Left ventricle myocardium superior (tissue), 1 donor: ENCODE measurements around the gene FRMPD1. TPM values are rescaled to one million over a fixed set of nuclear protein-coding genes. Genes with fewer than 3 reads are reported as not detected.

Experiments used
- ATAC-seq: fragments of 200-7000 bp; cut with Tn5 transposase; one replicate; pipeline ENCODE4 v1.9.1; 2020; ENCODE audit warnings: mild to moderate bottlenecking, moderate library complexity
- DNase-seq: peaks from one replicate; pipeline ENCODE4 v3.0.0-alpha.2; 2020
- intact Hi-C: fragments of 100-400 bp; cut with micrococcal nuclease; formaldehyde crosslinking; loops from one replicate; pipeline ENCODE4 v1.11.0; 2022
- total RNA-seq: library from RNA; stranded (reverse); fragmentation: NEBNext Ultra II Directional; extraction: Animal tissue kit (Norgen Biotek cat#: 25700); gene quantifications from one replicate; pipeline ENCODE4 v1.2.1, GENCODE V29; 2021
- donor health status: DM: no; HTN: yes; CAD: no; lungs with severe emphysema.

FRMPD1 gene
- total RNA-seq, 1 donor from 2014 or later: 1.8 TPM

- intact Hi-C loops: no loop called here
- no peak for DNase-seq
- no peak for ATAC-seq
Measured at GRCh38 chr9:37675661-37676060, 24.9 kb downstream of the FRMPD1 start.

- ATAC-seq: peak; percentile 87
- intact Hi-C loops: no loop called here
- peak; percentile 64 for DNase-seq
Measured at GRCh38 chr9:37676411-37676830, 25.7 kb downstream of the FRMPD1 start.

GRCh38 chr9:37677435-37677834, 26.7 kb downstream of the FRMPD1 start:
- intact Hi-C loops: no loop called here
- no peak for DNase-seq
- ATAC-seq: peak; percentile 81

DNA sequence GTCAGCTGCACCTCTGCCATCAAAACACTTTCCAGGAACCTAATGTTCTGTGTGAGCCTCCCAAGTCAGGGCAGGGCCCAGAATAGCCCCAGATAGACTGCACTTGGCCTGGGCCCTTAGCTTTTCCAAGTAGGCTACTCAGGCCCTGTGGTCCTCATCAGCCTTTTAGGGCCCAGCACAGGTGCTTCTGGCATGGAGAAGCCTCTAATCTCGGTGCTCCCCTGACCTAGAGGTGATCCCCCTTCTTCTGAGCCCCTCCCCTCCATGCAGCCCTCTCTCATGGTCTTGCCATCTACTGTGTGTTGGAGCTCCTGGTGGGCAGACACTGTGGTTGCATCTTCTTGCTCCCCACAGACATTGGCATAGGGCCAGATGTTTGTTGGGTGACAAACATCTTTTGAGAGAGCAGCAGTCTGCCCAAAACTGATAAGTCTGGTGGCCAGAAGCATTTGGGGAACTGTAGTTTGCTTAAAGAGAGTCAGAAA, 28.1 kb downstream of the FRMPD1 start:
- intact Hi-C loops: no loop called here
- ATAC-seq (peak; percentile 83), DNase-seq (peak; percentile 29)

- DNase-seq: no peak
- no peak for ATAC-seq
- intact Hi-C loops: no loop called here
Measured at GRCh38 chr9:37679649-37680402, 29.1 kb downstream of the FRMPD1 start.

DNA sequence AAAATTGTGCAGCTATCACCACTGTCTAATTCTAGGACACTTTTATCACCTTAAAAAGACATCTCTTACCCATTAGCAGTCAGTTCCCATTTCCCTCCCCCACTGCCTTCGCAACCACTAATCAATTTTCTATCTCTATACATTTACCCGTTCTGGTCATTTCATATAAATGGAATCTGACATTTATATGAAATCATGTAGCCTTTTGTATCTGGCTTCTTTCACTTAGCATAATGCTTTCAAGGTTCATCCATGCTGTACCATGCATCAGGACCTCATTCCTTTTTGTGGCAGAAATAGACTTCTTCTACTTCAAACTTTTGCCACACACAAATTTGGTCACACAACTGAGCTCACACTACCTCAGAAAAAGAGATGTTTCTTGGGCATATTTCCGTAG, 32.2 kb downstream of the FRMPD1 start:
- no peak for DNase-seq
- intact Hi-C loops: no loop called here

DNA sequence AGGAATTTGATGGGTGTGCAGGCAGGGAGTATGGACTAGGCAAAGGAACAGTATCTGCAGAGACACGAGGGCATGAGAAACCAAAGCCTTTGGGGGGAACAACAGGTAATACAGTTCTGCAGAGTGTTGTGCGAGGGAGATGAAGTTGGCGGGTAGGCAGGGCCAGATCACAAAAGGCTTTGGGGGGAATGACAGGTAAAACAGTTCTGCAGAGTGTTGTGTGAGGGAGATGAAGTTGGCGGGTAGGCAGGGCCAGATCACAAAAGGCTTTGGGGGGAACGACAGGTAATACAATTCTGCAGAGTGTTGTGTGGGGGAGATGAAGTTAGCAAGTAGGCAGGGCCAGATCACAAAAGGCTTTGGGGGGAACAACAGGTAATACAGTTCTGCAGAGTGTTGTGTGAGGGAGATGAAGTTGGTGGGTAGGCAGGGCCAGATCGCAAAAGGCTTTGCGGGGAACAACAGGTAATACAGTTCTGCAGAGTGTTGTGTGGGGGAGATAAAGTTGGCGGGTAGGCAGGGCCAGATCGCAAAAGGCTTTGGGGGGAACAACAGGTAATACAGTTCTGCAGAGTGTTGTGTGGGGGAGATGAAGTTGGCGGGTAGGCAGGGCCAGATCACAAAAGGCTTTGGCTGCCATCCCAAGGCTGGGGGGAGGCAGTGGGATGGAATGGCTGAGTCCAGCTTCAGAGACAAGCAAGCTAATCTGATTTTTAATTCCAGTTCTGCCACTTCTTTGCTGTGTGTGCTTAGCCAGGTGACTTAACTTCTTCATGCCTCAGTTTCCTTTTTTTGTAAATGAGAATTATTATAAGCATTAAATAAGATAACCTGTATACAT, 33.0 kb downstream of the FRMPD1 start:
- DNase-seq: no peak
- intact Hi-C loops: no loop called here
- ATAC-seq: no peak

More for the DNA sequence above, 32.2 kb downstream of the FRMPD1 start:
- no peak for ATAC-seq

DNA sequence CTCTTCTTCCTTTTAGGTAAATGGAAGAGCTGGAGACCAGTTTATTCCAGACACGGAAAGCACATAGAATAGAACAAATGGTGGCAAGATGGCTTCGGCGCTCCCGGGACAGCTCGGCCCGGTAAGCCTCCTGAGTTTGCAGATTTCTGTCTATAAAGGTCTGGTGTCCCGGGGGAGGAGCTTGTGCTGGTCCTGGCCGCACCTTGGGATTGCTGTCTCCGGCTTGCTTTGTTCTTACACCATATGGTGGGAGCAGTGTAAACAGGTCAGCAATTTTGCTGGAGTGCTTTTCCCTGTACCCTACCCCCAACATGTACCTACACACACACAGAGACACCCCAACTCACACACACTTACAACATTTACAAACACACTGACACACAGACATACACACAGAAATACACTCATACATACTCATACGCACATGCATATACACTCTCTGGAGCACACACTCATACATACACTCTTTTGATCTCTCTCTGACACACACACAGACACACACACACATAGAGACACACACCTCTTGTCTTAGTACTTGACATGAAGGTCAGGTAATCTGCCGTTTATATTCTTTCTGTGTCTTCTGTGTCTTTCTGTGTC, 42.0 kb downstream of the FRMPD1 start:
- DNase-seq: no peak
- intact Hi-C loops: no loop called here
- ATAC-seq: no peak

DNA sequence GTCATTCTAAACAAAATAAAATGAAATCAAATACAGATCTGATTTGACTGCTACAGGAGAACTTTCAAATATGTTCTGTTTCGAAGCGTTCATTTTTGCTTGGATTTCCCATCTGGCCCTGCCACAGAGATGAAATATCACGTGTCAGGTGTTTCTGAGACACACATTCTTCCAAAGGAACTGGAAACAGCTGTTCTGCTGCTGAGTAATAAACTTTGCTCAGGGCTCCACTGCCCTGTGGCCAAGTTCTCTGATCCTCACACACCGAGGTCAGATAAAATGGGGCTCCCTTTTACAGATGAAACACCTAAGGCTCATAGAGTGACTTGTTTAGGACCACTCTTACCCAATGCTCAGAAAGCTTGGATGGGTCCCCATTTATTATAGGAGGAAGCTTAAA, 42.5 kb downstream of the FRMPD1 start:
- intact Hi-C loops: no loop called here
- no peak for DNase-seq
- ATAC-seq: no peak

- intact Hi-C loops: no loop called here
- DNase-seq (no peak), ATAC-seq (no peak)
Measured at GRCh38 chr9:37694355-37694754, 43.6 kb downstream of the FRMPD1 start.

- ATAC-seq (no peak), DNase-seq (no peak)
- intact Hi-C loops: no loop called here
Measured at GRCh38 chr9:37696528-37696927, 45.8 kb downstream of the FRMPD1 start.

DNA sequence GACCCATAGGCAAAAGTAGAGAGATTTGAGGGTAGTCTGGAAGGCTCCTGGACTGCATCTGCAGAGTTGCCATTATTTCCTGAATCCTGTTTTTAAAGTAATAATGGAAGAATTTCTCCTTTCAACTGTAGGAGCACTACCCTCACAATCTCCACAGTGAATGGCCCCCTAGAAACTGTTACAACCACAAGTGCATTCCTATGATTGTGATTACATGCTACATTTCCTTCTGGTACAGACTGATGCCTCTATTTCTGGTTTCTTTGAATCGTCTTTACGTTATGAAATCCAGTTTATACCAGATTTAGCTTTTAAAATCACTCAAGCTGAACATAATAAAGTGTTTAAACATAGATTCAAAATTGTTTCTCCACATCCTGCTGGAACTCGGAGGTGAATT, 49.4 kb downstream of the FRMPD1 start:
- intact Hi-C loops: no loop called here
- no peak for ATAC-seq

GRCh38 chr9:37700900-37701299, 50.1 kb downstream of the FRMPD1 start:
- DNase-seq (no peak), ATAC-seq (no peak)
- intact Hi-C loops: no loop called here

More for the DNA sequence above, 49.4 kb downstream of the FRMPD1 start:
- no peak for DNase-seq

DNA sequence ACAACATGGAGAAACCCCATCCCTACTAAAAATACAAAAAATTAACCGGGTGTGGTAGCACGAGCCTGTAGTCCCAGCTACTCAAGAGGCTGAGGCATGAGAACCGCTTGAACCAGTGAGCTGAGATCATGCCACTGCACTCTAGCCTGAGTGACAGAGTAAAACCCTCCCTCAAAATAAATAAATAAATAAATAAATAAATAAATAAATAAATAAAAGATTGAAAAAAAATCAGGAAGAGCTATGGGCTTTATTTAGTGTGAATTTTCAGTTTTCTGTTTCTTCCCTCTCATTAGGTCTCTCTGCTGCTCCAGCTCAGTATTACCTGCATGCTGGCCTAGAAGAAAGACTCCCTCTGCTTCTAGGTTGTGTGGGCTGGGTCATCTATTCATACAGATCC, 55.0 kb downstream of the FRMPD1 start:
- ATAC-seq (no peak), DNase-seq (no peak)
- intact Hi-C loops: no loop called here

DNA sequence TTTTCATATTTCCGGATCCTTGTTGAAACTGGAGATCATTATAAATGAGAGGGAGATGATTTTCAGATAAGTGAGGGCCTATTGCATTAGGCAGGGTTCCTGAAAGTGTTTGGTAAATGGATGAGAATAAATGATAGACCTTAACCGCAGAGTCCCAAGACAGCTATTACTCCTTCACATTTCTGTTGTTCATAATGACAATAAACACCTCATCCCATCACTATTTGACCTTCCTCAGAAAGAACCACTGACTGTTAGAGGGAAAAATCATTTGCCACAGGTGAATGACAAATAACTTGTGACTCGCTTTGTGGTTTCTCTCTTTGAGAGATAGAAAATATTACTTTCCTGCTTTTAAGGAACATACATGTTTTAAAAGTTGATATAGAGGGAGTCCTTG, 55.5 kb downstream of the FRMPD1 start:
- ATAC-seq: no peak
- intact Hi-C loops: no loop called here
- DNase-seq: no peak

DNA sequence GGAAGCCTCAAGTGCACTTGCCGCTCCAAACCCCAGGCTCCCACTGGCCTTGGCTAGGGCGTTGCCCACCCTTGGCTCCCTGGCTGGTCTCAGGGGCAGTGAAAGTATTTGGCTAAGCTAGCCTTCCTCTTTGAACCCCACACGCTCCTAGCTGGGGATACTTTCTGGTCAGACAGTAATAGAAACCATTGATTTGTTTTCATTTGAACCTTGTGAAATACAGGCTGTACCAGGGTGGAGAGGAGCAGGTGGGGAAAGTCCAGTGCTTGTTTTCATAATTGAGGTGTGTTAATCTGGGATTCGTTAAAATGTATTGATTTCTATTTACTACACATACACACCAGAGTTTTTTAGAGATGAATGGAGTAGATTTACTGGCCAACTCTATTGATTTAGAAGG, 57.0 kb downstream of the FRMPD1 start:
- DNase-seq (no peak), ATAC-seq (no peak)
- intact Hi-C loops: no loop called here

GRCh38 chr9:37710046-37710445, 59.3 kb downstream of the FRMPD1 start:
- DNase-seq (no peak), ATAC-seq (no peak)
- intact Hi-C loops: no loop called here

DNA sequence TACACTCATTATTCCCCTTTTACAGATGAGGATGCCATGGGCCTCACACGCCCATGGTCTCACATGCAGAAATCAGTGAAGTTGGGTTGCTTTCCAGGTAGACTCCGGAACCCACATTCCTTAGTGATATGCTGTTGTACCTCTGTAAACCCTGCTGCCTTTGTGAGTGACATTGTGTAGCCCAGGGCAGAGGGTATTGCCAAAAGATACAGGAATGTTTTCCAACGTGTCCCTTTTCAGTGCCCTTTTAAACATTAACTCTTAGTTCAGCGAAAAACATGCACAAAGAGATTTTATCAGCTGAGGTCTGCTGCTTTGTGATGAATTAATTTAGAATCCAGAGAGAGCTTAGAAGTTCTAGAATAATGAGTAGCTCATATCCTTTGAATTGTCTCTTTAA, 64.5 kb downstream of the FRMPD1 start:
- DNase-seq (no peak), ATAC-seq (no peak)
- intact Hi-C loops: no loop called here

- no peak for ATAC-seq
- DNase-seq: no peak
- intact Hi-C loops: no loop called here
Measured at GRCh38 chr9:37715991-37716505, 65.3 kb downstream of the FRMPD1 start.

GRCh38 chr9:37719526-37719925, 68.8 kb downstream of the FRMPD1 start:
- intact Hi-C loops: no loop called here
- no peak for ATAC-seq
- no peak for DNase-seq
